SK-N-SH (cell line): ENCODE results near the gene FTL. TPM values are rescaled to one million over a fixed set of nuclear protein-coding genes. Genes with fewer than 3 reads are reported as not detected.

ENCODE experiments used
- CTCF ChIA-PET: fragments of 300-600, 350-600 bp; formaldehyde crosslinking; extraction: SDS; loops from one replicate; lab custom pipeline; 2021; lab: Yijun Ruan, JAX
- POLR2A ChIA-PET: fragments of 350-600 bp; sonication (Branson Sonifier 250); formaldehyde crosslinking; extraction: SDS; loops from one replicate; lab custom pipeline; 2020; ENCODE audit warnings: antibody characterized with exemption, inconsistent platforms; lab: Yijun Ruan, JAX
- DNase-seq: peaks from one replicate; pipeline ENCODE4 v3.0.0; 2012
- H2AFZ ChIP-seq: fragments of 200-600 bp; sonication (generic); 2 replicates; pipeline ENCODE4 v1.8.1; 2016; ENCODE audit warnings: antibody characterized with exemption, mild to moderate bottlenecking, low read depth
- H3F3A ChIP-seq: fragments of 200-600 bp; sonication (generic); replicated peaks from 2 replicates; pipeline ENCODE3; 2016; ENCODE audit warnings: antibody characterized with exemption, mild to moderate bottlenecking; ENCODE audit not compliant: insufficient read depth
- H3K27ac ChIP-seq, 2 experiments: fragments of 200-500 bp in 1 of 2; fragments of 200-600 bp in 1 of 2; sonication (Bioruptor generic) in 1 of 2; sonication (generic), shearing (Covaris generic) in 1 of 2; 2 replicates each; pipeline versions ENCODE4 v1.5.1 to v1.6.1; 2014 to 2016; ENCODE audit warnings: low read depth in 2 of 2, inconsistent platforms in 1 of 2, low read length in 1 of 2, mild to moderate bottlenecking in 1 of 2, mixed read lengths in 1 of 2
- H3K27me3 ChIP-seq: fragments of 200-600 bp; sonication (generic), shearing (Covaris generic); 2 replicates; pipeline ENCODE4 v1.6.1; 2016; ENCODE audit warnings: mixed run types; ENCODE audit not compliant: insufficient read depth
- H3K36me3 ChIP-seq, 2 experiments: fragments of 200-500 bp in 1 of 2; fragments of 200-600 bp in 1 of 2; sonication (Bioruptor generic) in 1 of 2; sonication (generic) in 1 of 2; replicated peaks in 1 of 2; 2 replicates each; pipeline versions ENCODE3 to v1.5.1; 2014 to 2016; ENCODE audit warnings: low read length in 1 of 2, mild to moderate bottlenecking in 1 of 2; ENCODE audit not compliant: insufficient read depth in 2 of 2, control insufficient read depth in 1 of 2
- H3K4me1 ChIP-seq, 2 experiments: fragments of 200-500 bp in 1 of 2; fragments of 200-600 bp in 1 of 2; sonication (Bioruptor generic) in 1 of 2; sonication (generic), shearing (Covaris generic) in 1 of 2; 2 replicates each; pipeline versions ENCODE4 v1.5.1 to v1.6.1; 2014 to 2016; ENCODE audit warnings: low read depth in 1 of 2, low read length in 1 of 2, mixed run types in 1 of 2; ENCODE audit not compliant: insufficient read depth in 2 of 2, control insufficient read depth in 1 of 2
- H3K4me2 ChIP-seq: fragments of 200-600 bp; sonication (generic), shearing (Covaris generic); 2 replicates; pipeline ENCODE4 v1.6.1; 2017; ENCODE audit warnings: mixed run types
- H3K4me3 ChIP-seq, 2 experiments: fragments of 200-500 bp in 1 of 2; fragments of 200-600 bp in 1 of 2; sonication (Bioruptor generic) in 1 of 2; sonication (generic), shearing (Covaris generic) in 1 of 2; 2 replicates each; pipeline versions ENCODE4 v1.5.1 to v1.8.1; 2014 to 2016; ENCODE audit warnings: low read depth in 2 of 2, inconsistent platforms in 1 of 2, low read length in 1 of 2, mild to moderate bottlenecking in 1 of 2, mixed read lengths in 1 of 2, moderate library complexity in 1 of 2
- H3K79me2 ChIP-seq: fragments of 200-600 bp; sonication (generic); 2 replicates; pipeline ENCODE4 v1.8.1; 2017; ENCODE audit warnings: mild to moderate bottlenecking; ENCODE audit not compliant: insufficient read depth
- H3K9ac ChIP-seq: fragments of 200-600 bp; sonication (generic); 2 replicates; pipeline ENCODE4 v1.6.1; 2017; ENCODE audit warnings: mixed run types
- H3K9me2 ChIP-seq: fragments of 200-600 bp; sonication (generic); 2 replicates; pipeline ENCODE4 v1.6.1; 2017; ENCODE audit warnings: mixed run types
- H3K9me3 ChIP-seq: fragments of 200-600 bp; sonication (generic); 2 replicates; pipeline ENCODE4 v1.6.1; 2017; ENCODE audit warnings: mixed run types, mild to moderate bottlenecking, moderate library complexity
- H4K20me1 ChIP-seq: fragments of 200-600 bp; sonication (generic); 2 replicates; pipeline ENCODE4 v1.6.1; 2017; ENCODE audit warnings: mild to moderate bottlenecking, mixed run types; ENCODE audit not compliant: insufficient read depth
- CHD2 ChIP-seq: fragments of 150-350 bp; IDR thresholded peaks from 2 replicates; pipeline ENCODE4 v1.6.1; 2018; ENCODE audit warnings: low read length; ENCODE audit not compliant: partially characterized antibody
- CTCF ChIP-seq: fragments of 200-600 bp; sonication (generic); IDR thresholded peaks from 2 replicates; pipeline ENCODE4 v1.6.1; 2017; ENCODE audit warnings: antibody characterized with exemption, mild to moderate bottlenecking, moderate library complexity
- EP300 ChIP-seq, 2 experiments: IDR thresholded peaks; 2 replicates each; pipeline versions ENCODE4 v1.4.0 to v1.6.1; 2012; ENCODE audit warnings: borderline replicate concordance in 1 of 2, low read depth in 1 of 2, low read length in 1 of 2
- EZH2phosphoT487 ChIP-seq: fragments of 200-600 bp; sonication (generic); IDR thresholded peaks from 2 replicates; pipeline ENCODE4 v1.6.1; 2017; ENCODE audit warnings: low read depth, mixed run types, mild to moderate bottlenecking, antibody characterized with exemption, moderate library complexity, borderline replicate concordance
- FOSL2 ChIP-seq: IDR thresholded peaks from 2 replicates; pipeline ENCODE4 v1.4.0; 2012; ENCODE audit warnings: low read depth, mild to moderate bottlenecking, moderate library complexity, borderline replicate concordance
- FOXJ3 ChIP-seq: sonication (generic); formaldehyde crosslinking; IDR thresholded peaks from 2 replicates; pipeline ENCODE4 v1.5.1; 2020; ENCODE audit warnings: mild to moderate bottlenecking, missing genetic modification reagents
- FOXM1 ChIP-seq: IDR thresholded peaks from 2 replicates; pipeline ENCODE4 v1.4.0; 2012; ENCODE audit warnings: low read depth, mild to moderate bottlenecking
- GABPA ChIP-seq: IDR thresholded peaks from 2 replicates; pipeline ENCODE4 v1.4.0; 2012; ENCODE audit warnings: low read depth, mild to moderate bottlenecking
- JUND ChIP-seq: IDR thresholded peaks from 2 replicates; pipeline ENCODE4 v1.4.0; 2012
- MEF2A ChIP-seq: IDR thresholded peaks from 2 replicates; pipeline ENCODE4 v1.4.0; 2012; ENCODE audit warnings: low read depth, borderline replicate concordance
- MXI1 ChIP-seq: IDR thresholded peaks from 2 replicates; pipeline ENCODE4 v1.6.1; 2012; ENCODE audit warnings: mild to moderate bottlenecking, low read depth, low read length, improper control_type of control experiment
- POLR2AphosphoS5 ChIP-seq: IDR thresholded peaks from 2 replicates; pipeline ENCODE4 v1.6.1; 2012; ENCODE audit warnings: low read depth, low read length
- RAD21 ChIP-seq: IDR thresholded peaks from 2 replicates; pipeline ENCODE4 v1.6.1; 2012; ENCODE audit warnings: mild to moderate bottlenecking, low read length
- RCOR1 ChIP-seq: fragments of 150-350 bp; IDR thresholded peaks from 2 replicates; pipeline ENCODE4 v1.6.1; 2017; ENCODE audit warnings: antibody characterized with exemption, low read length
- RXRA ChIP-seq: IDR thresholded peaks from 2 replicates; pipeline ENCODE4 v1.4.0; 2012; ENCODE audit warnings: low read depth, mild to moderate bottlenecking, borderline replicate concordance
- SIN3A ChIP-seq: IDR thresholded peaks from 2 replicates; pipeline ENCODE4 v1.6.1; 2012; ENCODE audit warnings: low read depth, mild to moderate bottlenecking, low read length, moderate library complexity, borderline replicate concordance
- SMC3 ChIP-seq: IDR thresholded peaks from 2 replicates; pipeline ENCODE4 v1.6.1; 2012; ENCODE audit warnings: low read depth, low read length, improper control_type of control experiment
- TEAD4 ChIP-seq: IDR thresholded peaks from 2 replicates; pipeline ENCODE4 v1.4.0; 2012; ENCODE audit warnings: mild to moderate bottlenecking, borderline replicate concordance; ENCODE audit not compliant: insufficient read depth
- USF1 ChIP-seq: IDR thresholded peaks from 2 replicates; pipeline ENCODE4 v1.4.0; 2012; ENCODE audit warnings: low read depth, borderline replicate concordance
- YY1 ChIP-seq: IDR thresholded peaks from 2 replicates; pipeline ENCODE4 v1.4.0; 2012; ENCODE audit warnings: low read depth, mild to moderate bottlenecking
- WGBS: methylation state at CpG from one replicate; pipeline ENCODE4 v1.1.6; 2017; ENCODE audit warnings: low lambda C conversion rate; 5-methylcytosine and 5-hydroxymethylcytosine counted together
- polyA plus RNA-seq, 3 experiments: library from polyadenylated mRNA; depleted of rRNA; stranded (reverse); fragments of >200 nt; gene quantifications; 2 replicates each; pipeline ENCODE4 v1.2.3, GENCODE V29; 2012
- TF ChIP-seq, protein P1 (sequence below): IDR thresholded peaks from 2 replicates; pipeline ENCODE4 v1.4.0; 2012; ENCODE audit warnings: low read depth, borderline replicate concordance
- TF ChIP-seq, protein P2 (sequence below): IDR thresholded peaks from 2 replicates; pipeline ENCODE4 v1.6.1; 2012; ENCODE audit warnings: mild to moderate bottlenecking, low read depth, low read length, moderate library complexity
- TF ChIP-seq, protein P3 (sequence below): fragments of 150-350 bp; IDR thresholded peaks from 2 replicates; pipeline ENCODE4 v1.6.1; 2017; ENCODE audit warnings: antibody characterized with exemption, low read length, low read depth, borderline replicate concordance

FTL gene
- polyA plus RNA-seq, 1 of the 3 experiments (the other 2 are of a cell fraction): 875 TPM

- H2AFZ ChIP-seq: no peak overlapping the region
- H3K4me2 ChIP-seq: peak overlapping the region; percentile 98
- no peaks in the 10 kb centered on the region for H3K9me3 ChIP-seq
- ChIA-PET POLR2A (interaction anchor here (0.8 to 0.9 kb wide), 2 partner anchors 11 to 27 kb away, joined by 3 read pairs; partner anchors contain the start of genes GYS1 and RUVBL2), CTCF (interaction anchor here (0.6 to 3.9 kb wide), 7 partner anchors 27 to 213 kb away, joined by 3 to 12 read pairs (median 6); partner anchors contain the start of genes GYS1, HSD17B14 and RUVBL2)
- peak overlapping the region; percentile 92 for H3K9ac ChIP-seq
- H3K4me1 ChIP-seq: peaks cover 17 to 26% of the 10 kb centered on the region in 2 experiments; a peak in 3 of 4 replicates
- H3F3A ChIP-seq: peaks cover 52% of the 10 kb centered on the region
- no peaks in the 10 kb centered on the region for H3K9me2 ChIP-seq
- H3K4me3 ChIP-seq: peak overlapping the region; percentile 68 to 74
- H3K27me3 ChIP-seq: no peaks in the 10 kb centered on the region
- H4K20me1 ChIP-seq: peaks cover 18% of the 10 kb centered on the region
- H3K36me3 ChIP-seq: peaks cover 13 to 27% of the 10 kb centered on the region in 2 experiments
- peak; percentile 82 for DNase-seq
- peak overlapping the region; percentile 70 to 72 for H3K27ac ChIP-seq
- WGBS: 9% methylated on average over 34 of the region's 36 CpGs
- H3K79me2 ChIP-seq: peaks cover 19% of the 10 kb centered on the region
- no peak for TF ChIP-seq USF1
- TF ChIP-seq SIN3A: no peak; the same call in 1 of the 2 replicates
- TF ChIP-seq CTCF: no peak
- TF ChIP-seq, protein P1, sequence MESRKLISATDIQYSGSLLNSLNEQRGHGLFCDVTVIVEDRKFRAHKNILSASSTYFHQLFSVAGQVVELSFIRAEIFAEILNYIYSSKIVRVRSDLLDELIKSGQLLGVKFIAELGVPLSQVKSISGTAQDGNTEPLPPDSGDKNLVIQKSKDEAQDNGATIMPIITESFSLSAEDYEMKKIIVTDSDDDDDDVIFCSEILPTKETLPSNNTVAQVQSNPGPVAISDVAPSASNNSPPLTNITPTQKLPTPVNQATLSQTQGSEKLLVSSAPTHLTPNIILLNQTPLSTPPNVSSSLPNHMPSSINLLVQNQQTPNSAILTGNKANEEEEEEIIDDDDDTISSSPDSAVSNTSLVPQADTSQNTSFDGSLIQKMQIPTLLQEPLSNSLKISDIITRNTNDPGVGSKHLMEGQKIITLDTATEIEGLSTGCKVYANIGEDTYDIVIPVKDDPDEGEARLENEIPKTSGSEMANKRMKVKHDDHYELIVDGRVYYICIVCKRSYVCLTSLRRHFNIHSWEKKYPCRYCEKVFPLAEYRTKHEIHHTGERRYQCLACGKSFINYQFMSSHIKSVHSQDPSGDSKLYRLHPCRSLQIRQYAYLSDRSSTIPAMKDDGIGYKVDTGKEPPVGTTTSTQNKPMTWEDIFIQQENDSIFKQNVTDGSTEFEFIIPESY: peak; percentile 10; the same call in 1 of the 2 replicates
- TF ChIP-seq EP300 (IDR thresholded peaks at IDR 0.05; ENCODE audit: borderline replicate concordance in 1 of 2, low read depth in 1 of 2, low read length in 1 of 2): no peak
- TF ChIP-seq YY1: 0 out of 2 replicates have a peak, but pooled peaks have one; percentile 9
- no peak for TF ChIP-seq RAD21
- TF ChIP-seq FOSL2: no peak
- TF ChIP-seq JUND: no peak
- TF ChIP-seq GABPA: no peak; the same call in 1 of the 2 replicates
- TF ChIP-seq RXRA: no peak
- TF ChIP-seq FOXM1: no peak
- no peak for TF ChIP-seq TEAD4
- TF ChIP-seq, protein P2, sequence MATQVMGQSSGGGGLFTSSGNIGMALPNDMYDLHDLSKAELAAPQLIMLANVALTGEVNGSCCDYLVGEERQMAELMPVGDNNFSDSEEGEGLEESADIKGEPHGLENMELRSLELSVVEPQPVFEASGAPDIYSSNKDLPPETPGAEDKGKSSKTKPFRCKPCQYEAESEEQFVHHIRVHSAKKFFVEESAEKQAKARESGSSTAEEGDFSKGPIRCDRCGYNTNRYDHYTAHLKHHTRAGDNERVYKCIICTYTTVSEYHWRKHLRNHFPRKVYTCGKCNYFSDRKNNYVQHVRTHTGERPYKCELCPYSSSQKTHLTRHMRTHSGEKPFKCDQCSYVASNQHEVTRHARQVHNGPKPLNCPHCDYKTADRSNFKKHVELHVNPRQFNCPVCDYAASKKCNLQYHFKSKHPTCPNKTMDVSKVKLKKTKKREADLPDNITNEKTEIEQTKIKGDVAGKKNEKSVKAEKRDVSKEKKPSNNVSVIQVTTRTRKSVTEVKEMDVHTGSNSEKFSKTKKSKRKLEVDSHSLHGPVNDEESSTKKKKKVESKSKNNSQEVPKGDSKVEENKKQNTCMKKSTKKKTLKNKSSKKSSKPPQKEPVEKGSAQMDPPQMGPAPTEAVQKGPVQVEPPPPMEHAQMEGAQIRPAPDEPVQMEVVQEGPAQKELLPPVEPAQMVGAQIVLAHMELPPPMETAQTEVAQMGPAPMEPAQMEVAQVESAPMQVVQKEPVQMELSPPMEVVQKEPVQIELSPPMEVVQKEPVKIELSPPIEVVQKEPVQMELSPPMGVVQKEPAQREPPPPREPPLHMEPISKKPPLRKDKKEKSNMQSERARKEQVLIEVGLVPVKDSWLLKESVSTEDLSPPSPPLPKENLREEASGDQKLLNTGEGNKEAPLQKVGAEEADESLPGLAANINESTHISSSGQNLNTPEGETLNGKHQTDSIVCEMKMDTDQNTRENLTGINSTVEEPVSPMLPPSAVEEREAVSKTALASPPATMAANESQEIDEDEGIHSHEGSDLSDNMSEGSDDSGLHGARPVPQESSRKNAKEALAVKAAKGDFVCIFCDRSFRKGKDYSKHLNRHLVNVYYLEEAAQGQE: no peak
- no peak for TF ChIP-seq RCOR1
- TF ChIP-seq CHD2: peak; percentile 72
- no peak for TF ChIP-seq SMC3
- TF ChIP-seq MEF2A: no peak
- no peak for TF ChIP-seq EZH2phosphoT487
- peak; percentile 43; the same call in 1 of the 2 replicates for TF ChIP-seq POLR2AphosphoS5
- TF ChIP-seq MXI1: peak; percentile 92
- TF ChIP-seq, protein P3, sequence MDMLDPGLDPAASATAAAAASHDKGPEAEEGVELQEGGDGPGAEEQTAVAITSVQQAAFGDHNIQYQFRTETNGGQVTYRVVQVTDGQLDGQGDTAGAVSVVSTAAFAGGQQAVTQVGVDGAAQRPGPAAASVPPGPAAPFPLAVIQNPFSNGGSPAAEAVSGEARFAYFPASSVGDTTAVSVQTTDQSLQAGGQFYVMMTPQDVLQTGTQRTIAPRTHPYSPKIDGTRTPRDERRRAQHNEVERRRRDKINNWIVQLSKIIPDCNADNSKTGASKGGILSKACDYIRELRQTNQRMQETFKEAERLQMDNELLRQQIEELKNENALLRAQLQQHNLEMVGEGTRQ: no peak
- TF ChIP-seq FOXJ3 (CRISPR knock-in tag): no peak
Measured at GRCh38 chr19:48965806-48966540, 864 bp downstream of the FTL start.
